ENCODE measurements around the gene ELOVL5.

Gene ELOVL5

GRCh38 chr6:53252177-53252692 is 96.5 kb downstream of the ELOVL5 start:
- no peaks in the 10 kb centered on the region for H3K79me2 ChIP-seq (ENCODE audit: insufficient read depth, low read depth)
- no peak for TF ChIP-seq CTCF (conservative IDR thresholded peaks at IDR 0.05; ENCODE audit: low read depth, low read length)
- no peak overlapping the region for H3K27ac ChIP-seq
- H3K36me3 ChIP-seq (ENCODE audit: insufficient read depth) = no peaks in the 10 kb centered on the region
- H3K4me1 ChIP-seq (ENCODE audit: low read depth, poor library complexity, severe bottlenecking) = peaks cover 6% of the 10 kb centered on the region
- H3K9ac ChIP-seq = no peak overlapping the region
- H3K4me2 ChIP-seq = no peak overlapping the region
- no peaks in the 10 kb centered on the region for H4K20me1 ChIP-seq (ENCODE audit: insufficient read depth)
- H3K27me3 ChIP-seq (ENCODE audit: insufficient read depth, low read depth) = no peaks in the 10 kb centered on the region
- no peak overlapping the region for H3K4me3 ChIP-seq (IDR thresholded peaks at IDR 0.05; ENCODE audit: insufficient read depth, low read depth, low read length)
- no peak overlapping the region for H2AFZ ChIP-seq (ENCODE audit: low read depth)

- H3K27me3 ChIP-seq (ENCODE audit: insufficient read depth, low read depth) = no peaks in the 10 kb centered on the region
- H3K79me2 ChIP-seq (ENCODE audit: insufficient read depth, low read depth) = no peaks in the 10 kb centered on the region
- no peak overlapping the region for H2AFZ ChIP-seq (ENCODE audit: low read depth)
- no peak overlapping the region for H3K9ac ChIP-seq
- no peak overlapping the region for H3K4me3 ChIP-seq (IDR thresholded peaks at IDR 0.05; ENCODE audit: insufficient read depth, low read depth, low read length)
- no peak overlapping the region for H3K4me2 ChIP-seq
- H3K27ac ChIP-seq = no peak overlapping the region
- H3K4me1 ChIP-seq (ENCODE audit: low read depth, poor library complexity, severe bottlenecking) = peaks cover 6% of the 10 kb centered on the region
- H3K36me3 ChIP-seq (ENCODE audit: insufficient read depth) = no peaks in the 10 kb centered on the region
- H4K20me1 ChIP-seq (ENCODE audit: insufficient read depth) = no peaks in the 10 kb centered on the region
- no peak for TF ChIP-seq CTCF (conservative IDR thresholded peaks at IDR 0.05; ENCODE audit: low read depth, low read length)
These were observed 97.6 kb downstream of the ELOVL5 start for GRCh38 chr6:53251033-53251672.

GRCh38 chr6:53250176-53251032 is 98.3 kb downstream of the ELOVL5 start:
- H3K4me1 ChIP-seq (ENCODE audit: low read depth, poor library complexity, severe bottlenecking) = peaks cover 6% of the 10 kb centered on the region
- H3K36me3 ChIP-seq (ENCODE audit: insufficient read depth) = no peaks in the 10 kb centered on the region
- H3K79me2 ChIP-seq (ENCODE audit: insufficient read depth, low read depth) = no peaks in the 10 kb centered on the region
- H3K4me3 ChIP-seq (IDR thresholded peaks at IDR 0.05; ENCODE audit: insufficient read depth, low read depth, low read length) = no peak overlapping the region
- no peak overlapping the region for H3K4me2 ChIP-seq
- H3K27ac ChIP-seq = no peak overlapping the region
- H3K27me3 ChIP-seq (ENCODE audit: insufficient read depth, low read depth) = no peaks in the 10 kb centered on the region
- no peak overlapping the region for H3K9ac ChIP-seq
- TF ChIP-seq CTCF (conservative IDR thresholded peaks at IDR 0.05; ENCODE audit: low read depth, low read length) = no peak
- no peaks in the 10 kb centered on the region for H4K20me1 ChIP-seq (ENCODE audit: insufficient read depth)
- no peak overlapping the region for H2AFZ ChIP-seq (ENCODE audit: low read depth)

- Histone ChIP-seq H2AFZ (ENCODE audit: low read depth) (no peak overlapping the region), H3K4me3 (IDR thresholded peaks at IDR 0.05; ENCODE audit: insufficient read depth, low read depth, low read length) (no peak overlapping the region), H3K27ac (no peak overlapping the region), H3K4me1 (ENCODE audit: low read depth, poor library complexity, severe bottlenecking) (peaks cover 6% of the 10 kb centered on the region), H3K9ac (no peak overlapping the region), H3K79me2 (ENCODE audit: insufficient read depth, low read depth) (no peaks in the 10 kb centered on the region), H3K27me3 (ENCODE audit: insufficient read depth, low read depth) (no peaks in the 10 kb centered on the region), H4K20me1 (ENCODE audit: insufficient read depth) (no peaks in the 10 kb centered on the region), H3K36me3 (ENCODE audit: insufficient read depth) (no peaks in the 10 kb centered on the region), H3K4me2 (no peak overlapping the region)
- TF ChIP-seq CTCF (conservative IDR thresholded peaks at IDR 0.05; ENCODE audit: low read depth, low read length) = no peak
These were observed 101.8 kb downstream of the ELOVL5 start for GRCh38 chr6:53246924-53247323.

Data from KMS-11 (cell line).